GM19467 (cell line): ENCODE measurements around the gene R3HDM2.

Source experiments
- ATAC-seq: cut with Tn5 transposase; IDR thresholded peaks from one replicate; pipeline ENCODE4 v1.9.1; 2021; ENCODE audit warnings: mild to moderate bottlenecking, moderate library complexity; ENCODE audit not compliant: unreplicated experiment

The R3HDM2 gene

DNA sequence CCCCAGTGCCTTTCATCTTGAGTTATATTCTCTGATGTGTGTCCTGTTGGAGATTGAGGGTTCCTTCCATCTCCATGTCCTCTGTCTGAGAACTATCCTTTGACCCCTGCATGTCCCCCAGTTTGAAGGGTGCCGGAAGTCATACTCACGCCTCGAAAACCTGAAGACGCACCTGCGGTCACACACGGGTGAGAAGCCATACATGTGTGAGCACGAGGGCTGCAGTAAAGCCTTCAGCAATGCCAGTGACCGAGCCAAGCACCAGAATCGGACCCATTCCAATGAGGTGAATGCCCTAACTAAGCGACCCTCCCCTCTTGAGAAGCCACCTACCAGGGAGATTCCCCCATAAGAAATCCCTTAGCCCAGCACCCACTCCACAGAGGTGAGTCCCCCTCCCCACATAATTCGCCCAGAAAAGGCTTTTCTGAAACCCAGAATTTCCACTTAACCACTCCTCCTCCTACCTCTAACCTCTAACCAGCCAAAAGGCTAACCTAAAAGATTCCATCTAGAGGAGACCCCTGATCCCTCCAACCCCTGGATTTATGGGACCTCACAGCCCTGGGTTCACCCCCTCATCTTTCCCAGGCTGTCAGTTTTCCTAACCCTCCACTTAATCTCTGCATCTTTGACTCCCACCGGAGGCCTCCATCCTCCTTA is 36.5 kb upstream of the R3HDM2 start:
- no peak for ATAC-seq

- ATAC-seq, result no peak
These were observed 35.1 kb upstream of the R3HDM2 start for GRCh38 chr12:57465747-57466505.

DNA sequence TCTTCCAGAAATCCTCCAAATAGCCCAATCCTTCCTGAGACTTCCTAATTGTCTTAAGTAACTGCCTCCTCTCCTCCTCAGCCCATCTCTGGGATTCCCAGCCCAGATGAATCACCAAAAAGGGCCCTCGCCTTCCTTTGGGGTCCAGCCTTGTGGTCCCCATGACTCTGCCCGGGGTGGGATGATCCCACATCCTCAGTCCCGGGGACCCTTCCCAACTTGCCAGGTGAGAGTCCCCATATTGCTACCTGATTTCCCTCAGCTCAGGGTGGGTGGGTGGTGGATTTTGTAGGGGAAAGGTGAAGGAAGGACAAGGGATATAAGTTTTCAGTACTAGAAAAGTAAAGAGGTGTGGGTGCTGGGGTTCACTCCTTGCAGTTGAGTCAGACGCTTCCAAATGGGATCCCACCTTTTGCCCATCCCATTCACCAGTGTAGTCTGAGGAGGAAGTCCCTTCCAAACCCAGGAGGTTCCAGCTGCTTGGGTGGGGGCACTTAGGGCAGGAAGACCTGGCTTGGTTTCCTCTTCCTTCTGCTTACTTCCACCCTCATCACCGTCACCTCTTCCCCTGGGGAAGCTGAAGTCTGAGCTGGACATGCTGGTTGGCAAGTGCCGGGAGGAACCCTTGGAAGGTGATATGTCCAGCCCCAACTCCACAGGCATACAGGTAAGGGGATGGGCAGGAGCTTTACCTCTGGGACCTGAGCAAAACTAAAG is 34.3 kb upstream of the R3HDM2 start:
- ATAC-seq, result no peak

DNA sequence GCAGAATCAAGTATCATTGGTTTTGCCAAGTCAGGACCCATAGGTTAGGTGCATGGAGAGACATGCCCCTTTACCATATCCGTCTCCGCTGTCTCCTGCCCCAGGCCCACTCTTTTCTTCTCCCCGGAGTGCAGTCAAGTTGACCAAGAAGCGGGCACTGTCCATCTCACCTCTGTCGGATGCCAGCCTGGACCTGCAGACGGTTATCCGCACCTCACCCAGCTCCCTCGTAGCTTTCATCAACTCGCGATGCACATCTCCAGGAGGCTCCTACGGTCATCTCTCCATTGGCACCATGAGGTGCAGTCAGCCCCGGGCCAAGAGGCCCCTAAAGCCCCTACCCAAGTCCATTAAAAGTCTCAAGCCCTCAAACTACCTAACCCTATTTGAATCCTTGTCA is 33.7 kb upstream of the R3HDM2 start:
- ATAC-seq, result no peak

DNA sequence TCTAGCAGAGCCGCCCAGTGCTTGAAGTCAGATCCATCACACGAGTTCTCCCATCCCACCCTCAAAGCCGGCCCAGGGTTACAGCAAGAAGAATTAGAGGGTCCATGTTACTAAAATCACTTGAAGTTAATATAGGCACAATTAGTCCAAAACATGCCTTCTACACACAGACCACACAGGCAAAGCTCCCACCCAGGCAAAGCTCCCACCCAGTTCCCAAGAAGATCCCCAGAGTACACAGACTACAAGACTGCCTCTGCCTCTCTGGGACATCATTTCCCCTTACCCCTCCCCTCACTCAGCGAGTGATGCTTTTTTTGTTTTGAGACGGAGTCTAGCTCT is 32.0 kb upstream of the R3HDM2 start:
- no peak for ATAC-seq

GRCh38 chr12:57462251-57462911 is 31.5 kb upstream of the R3HDM2 start:
- peak; percentile 53 for ATAC-seq

- no peak for ATAC-seq
These were observed 31.0 kb upstream of the R3HDM2 start for GRCh38 chr12:57461917-57462250.

DNA sequence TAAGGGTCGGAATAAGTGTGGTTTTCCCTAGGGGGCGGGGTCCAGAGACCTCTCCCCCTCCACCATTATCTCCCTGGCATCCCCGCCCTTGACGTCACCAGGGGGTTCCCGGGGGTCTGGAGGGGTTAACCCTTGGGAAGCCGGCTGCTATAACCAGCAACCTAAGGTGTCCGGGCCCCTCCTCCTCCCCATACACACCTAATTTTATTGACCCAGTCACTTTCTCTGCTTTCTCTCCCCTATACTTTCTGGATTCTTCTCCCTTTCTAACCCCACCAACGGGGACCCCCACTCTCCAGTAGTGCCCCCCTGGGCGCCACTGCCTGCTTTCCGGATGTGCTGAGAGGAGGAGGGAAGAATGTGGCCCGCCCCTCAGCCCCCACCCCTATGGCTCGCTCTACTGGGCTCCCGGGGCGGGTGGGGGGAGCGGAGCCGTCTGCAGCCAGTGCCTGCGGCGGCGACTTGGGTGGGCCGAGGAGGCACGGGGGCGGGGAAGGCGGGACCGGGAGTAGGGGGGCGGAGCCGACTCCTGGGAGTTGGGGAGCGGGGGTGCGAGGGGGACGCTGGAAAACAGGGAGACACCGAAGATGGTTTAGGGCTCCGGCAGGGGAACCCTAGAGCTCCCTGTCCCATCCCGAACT is 30.6 kb upstream of the R3HDM2 start:
- ATAC-seq, result no peak

DNA sequence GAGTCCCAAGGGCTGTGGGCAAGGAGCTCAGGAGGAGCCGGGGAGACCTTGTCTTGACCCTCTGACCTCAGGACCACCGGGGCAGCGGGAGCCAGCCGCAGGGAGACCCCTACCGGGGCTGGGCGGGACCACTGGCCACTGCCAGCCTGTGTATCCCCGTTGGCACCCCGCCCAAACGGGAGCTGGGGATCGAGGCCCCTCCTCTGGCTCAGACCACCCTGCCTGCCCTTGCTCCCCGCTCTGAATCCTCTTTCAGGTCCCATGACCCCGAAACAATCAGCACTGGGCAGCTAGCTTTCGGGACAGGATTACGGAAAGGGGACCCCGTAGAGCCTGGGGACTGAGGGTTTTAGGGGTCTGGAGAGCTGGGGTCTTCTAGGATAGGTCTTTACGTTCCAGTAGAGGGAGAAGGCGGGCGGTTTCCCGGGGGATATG is 30.0 kb upstream of the R3HDM2 start:
- ATAC-seq, result no peak

DNA sequence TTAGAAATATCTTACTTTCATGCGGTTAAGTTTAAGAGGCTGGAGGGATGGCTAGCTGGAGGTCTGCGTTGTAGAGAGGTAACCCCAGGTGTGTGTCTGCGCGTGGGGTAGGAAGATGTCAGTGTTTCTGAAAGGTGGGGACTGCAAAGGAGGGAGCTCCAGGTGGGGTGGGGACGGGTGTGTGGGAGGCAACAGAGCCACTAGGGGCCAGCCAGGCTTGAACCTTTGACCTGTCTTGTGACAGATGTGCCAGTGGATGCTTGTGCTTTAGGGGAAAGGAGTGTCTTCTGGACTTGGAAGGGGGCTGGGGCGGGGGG is 29.6 kb upstream of the R3HDM2 start:
- no peak for ATAC-seq

GRCh38 chr12:57459750-57460467 is 29.1 kb upstream of the R3HDM2 start, which contains the start of gene GLI1:
TSS of gene GLI1 (plus strand) at chr12:57459785. CDS start at chr12:57463692, 3,907 bp downstream.
- ATAC-seq, result no peak

DNA sequence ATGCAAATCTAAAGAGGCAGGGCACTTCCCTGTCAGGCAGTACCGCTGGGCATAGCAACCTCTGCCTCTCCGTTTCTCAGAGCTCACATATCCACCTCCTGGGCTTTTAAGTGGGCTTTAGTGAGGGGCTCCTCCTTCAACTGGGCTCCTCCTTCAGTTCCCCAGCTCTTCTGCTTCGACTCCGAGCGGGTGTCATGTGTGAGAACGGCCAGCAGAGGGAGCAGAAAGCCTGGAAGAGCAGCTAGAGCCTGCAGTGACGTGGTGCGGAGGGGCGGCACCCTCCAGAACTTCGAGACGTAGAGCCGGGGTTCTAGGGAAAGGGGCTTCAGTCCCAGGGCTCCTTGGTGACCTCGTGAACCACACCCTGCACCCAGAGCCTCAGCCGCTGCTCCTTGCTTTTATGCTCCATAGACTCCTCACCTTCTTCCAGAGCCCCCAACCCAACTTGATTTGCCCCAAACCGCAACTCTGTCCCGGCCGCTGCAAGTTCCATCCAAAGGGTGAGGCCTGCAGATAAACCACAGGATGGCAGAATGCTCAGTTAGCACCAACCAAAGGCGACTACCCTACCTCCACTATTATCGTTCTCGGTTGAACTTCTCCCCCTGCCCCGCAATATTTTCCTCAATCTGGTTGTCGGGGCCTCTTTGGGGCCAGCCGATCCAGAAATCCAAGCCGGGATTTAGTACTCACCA is 28.4 kb upstream of the R3HDM2 start:
- peak; percentile 45 for ATAC-seq

GRCh38 chr12:57458665-57459054 is 27.8 kb upstream of the R3HDM2 start:
- no peak for ATAC-seq

GRCh38 chr12:57456737-57457490 is 26.1 kb upstream of the R3HDM2 start:
- no peak for ATAC-seq

DNA sequence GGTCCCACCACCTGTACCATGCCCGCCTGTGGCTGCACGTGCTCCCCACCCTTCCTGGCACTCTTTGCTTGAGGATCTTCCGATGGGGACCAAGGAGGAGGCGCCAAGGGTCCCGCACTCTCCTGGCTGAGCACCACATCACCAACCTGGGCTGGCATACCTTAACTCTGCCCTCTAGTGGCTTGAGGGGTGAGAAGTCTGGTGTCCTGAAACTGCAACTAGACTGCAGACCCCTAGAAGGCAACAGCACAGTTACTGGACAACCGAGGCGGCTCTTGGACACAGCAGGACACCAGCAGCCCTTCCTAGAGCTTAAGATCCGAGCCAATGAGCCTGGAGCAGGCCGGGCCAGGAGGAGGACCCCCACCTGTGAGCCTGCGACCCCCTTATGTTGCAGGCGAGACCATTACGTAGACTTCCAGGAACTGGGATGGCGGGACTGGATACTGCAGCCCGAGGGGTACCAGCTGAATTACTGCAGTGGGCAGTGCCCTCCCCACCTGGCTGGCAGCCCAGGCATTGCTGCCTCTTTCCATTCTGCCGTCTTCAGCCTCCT is 25.4 kb upstream of the R3HDM2 start:
- ATAC-seq, result no peak

- no peak for ATAC-seq
These were observed 24.7 kb upstream of the R3HDM2 start for GRCh38 chr12:57455374-57456144.

GRCh38 chr12:57454566-57455373 is 23.9 kb upstream of the R3HDM2 start, which contains the start of gene INHBE:
TSS of gene INHBE (plus strand) at chr12:57455307. CDS start at chr12:57455537, 230 bp downstream.
- ATAC-seq, result no peak
